Measurements from ENCODE around the gene LRRC59. TPM values are rescaled to one million over a fixed set of nuclear protein-coding genes. Genes with fewer than 3 reads are reported as not detected.
A peak's percentile ranks its signal among the peaks of the same experiment; 100 is the strongest.

The LRRC59 gene
- total RNA-seq, 4 donors from 2014 or later: 11.6 to 29.3 (median 24.2) TPM

DNA sequence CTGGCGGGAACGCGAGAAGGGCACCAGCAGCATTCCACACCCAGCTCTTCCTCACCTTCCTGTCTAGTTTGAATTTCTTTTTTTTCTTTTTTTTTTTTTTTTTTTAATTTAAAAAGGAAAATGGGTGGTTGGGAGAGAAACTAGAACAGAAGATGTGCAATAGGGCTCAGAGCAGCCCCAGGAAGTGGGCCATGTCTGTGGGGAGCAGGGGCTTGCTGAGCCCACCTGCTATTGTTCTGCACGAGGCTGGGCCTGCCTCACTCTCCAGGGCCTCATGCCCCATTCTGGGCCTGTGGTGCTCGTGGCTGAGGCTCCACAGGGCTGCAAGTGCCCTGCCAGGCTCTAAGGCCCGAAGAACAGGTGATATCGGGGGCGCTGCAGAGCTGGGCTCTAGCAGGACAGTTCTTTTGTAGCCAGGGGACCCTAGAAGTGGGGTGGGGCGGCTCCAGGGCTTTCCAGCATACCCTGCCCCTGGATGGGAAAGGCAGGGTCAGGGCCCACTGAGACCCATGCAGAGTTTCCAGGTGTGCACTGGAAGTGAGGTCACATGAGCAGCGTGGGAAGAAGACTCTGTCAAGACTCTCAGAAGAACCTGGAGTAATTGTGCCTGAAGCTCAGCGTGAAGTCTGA is 36.7 kb downstream of the LRRC59 start:
- intact Hi-C loops (cut with DNase I; ENCODE audit: low total_unique reads): loop anchor here (10.0 kb wide), 1 partner anchor 114 kb away; the partner anchor contains the start of gene RSAD1
- H3K4me3 ChIP-seq (ENCODE audit: low read depth, poor library complexity, severe bottlenecking): no peak overlapping the region
- DNase-seq (ENCODE audit: low spot score in 2 of 2): peak in 1 of 2 donors; percentile 58
- 83 to 89% methylated on average over 11 of the region's 11 CpGs for WGBS, 2 donors
- no peak for TF ChIP-seq POLR2A (IDR thresholded peaks at IDR 0.05)
- no peak for TF ChIP-seq CTCF (IDR thresholded peaks at IDR 0.05)

- no peak overlapping the region for H3K4me3 ChIP-seq (ENCODE audit: low read depth, poor library complexity, severe bottlenecking)
- 78 to 79% methylated on average over 7 to 13 of the region's 14 CpGs for WGBS, 2 donors
- TF ChIP-seq POLR2A (IDR thresholded peaks at IDR 0.05) (no peak), CTCF (IDR thresholded peaks at IDR 0.05) (no peak)
- intact Hi-C loops (cut with DNase I; ENCODE audit: low total_unique reads): loop anchor here (10.0 kb wide), 1 partner anchor 115 kb away; the partner anchor contains the start of gene RSAD1
- peak in 1 of 2 donors; percentile 80 for DNase-seq (ENCODE audit: low spot score in 2 of 2)
These were observed 37.3 kb downstream of the LRRC59 start for GRCh38 chr17:50359998-50360461.

DNA sequence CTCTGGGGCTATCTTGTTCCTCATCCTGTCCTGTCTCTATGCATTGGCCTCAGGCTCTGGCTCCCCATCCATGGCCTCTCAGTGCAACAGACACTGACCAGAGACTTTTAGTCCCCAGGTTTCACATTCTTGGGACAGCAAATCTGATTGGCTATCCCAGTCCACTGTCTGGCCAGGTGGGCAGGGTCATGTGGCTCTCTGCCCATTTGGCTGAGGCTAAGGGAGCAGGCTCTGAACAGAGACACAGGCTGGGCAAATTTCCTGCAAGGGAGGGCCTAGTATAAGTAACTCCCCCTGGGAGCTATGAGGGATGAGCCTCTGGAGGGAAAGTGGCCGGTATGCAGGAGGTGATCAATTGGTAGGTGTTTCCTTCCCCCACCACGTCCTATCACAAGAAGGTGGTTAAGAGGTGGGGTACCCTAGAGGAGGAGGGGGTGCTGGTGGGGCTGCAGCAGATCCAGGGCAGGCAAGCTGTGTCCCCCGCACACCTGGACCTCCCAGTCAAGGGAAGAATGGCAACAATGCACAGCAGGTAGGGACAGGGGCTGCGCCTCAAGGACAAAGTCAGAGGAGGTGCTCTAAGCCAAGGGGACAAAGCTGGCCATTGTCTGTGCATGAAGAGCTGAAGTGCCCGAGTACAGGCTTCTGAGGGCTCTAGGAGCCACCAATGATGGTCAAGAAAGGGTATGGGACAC is 38.2 kb downstream of the LRRC59 start:
- no peak for TF ChIP-seq POLR2A (IDR thresholded peaks at IDR 0.05)
- TF ChIP-seq CTCF (IDR thresholded peaks at IDR 0.05): no peak
- peak in 1 of 2 donors; percentile 57 for DNase-seq (ENCODE audit: low spot score in 2 of 2)
- WGBS, 2 donors: 73 to 87% methylated on average over 5 of the region's 5 CpGs
- intact Hi-C loops (cut with DNase I; ENCODE audit: low total_unique reads): no loop called here
- no peak overlapping the region for H3K4me3 ChIP-seq (ENCODE audit: low read depth, poor library complexity, severe bottlenecking)

GRCh38 chr17:50358177-50358576 is 39.1 kb downstream of the LRRC59 start:
- intact Hi-C loops (cut with DNase I; ENCODE audit: low total_unique reads): no loop called here
- 93 to 96% methylated on average over 15 to 17 of the region's 17 CpGs for WGBS, 2 donors
- no peak for TF ChIP-seq CTCF (IDR thresholded peaks at IDR 0.05)
- no peak for TF ChIP-seq POLR2A (IDR thresholded peaks at IDR 0.05)
- H3K4me3 ChIP-seq (ENCODE audit: low read depth, poor library complexity, severe bottlenecking): no peak overlapping the region
- peak in 1 of 2 donors; percentile 48 for DNase-seq (ENCODE audit: low spot score in 2 of 2)

GRCh38 chr17:50356892-50357510 is 40.3 kb downstream of the LRRC59 start:
- intact Hi-C loops (cut with DNase I; ENCODE audit: low total_unique reads): no loop called here
- WGBS, 2 donors: 96 to 97% methylated on average over 12 of the region's 12 CpGs
- TF ChIP-seq POLR2A (IDR thresholded peaks at IDR 0.05) (no peak), CTCF (IDR thresholded peaks at IDR 0.05) (no peak)

More at GRCh38 chr17:50356892-50357510, 40.3 kb downstream of the LRRC59 start:
- DNase-seq (ENCODE audit: low spot score in 2 of 2): peak in 1 of 2 donors; percentile 81
- no peak overlapping the region for H3K4me3 ChIP-seq (ENCODE audit: low read depth, poor library complexity, severe bottlenecking)

All from lower leg skin (tissue), 4 donors.